Measurements from ENCODE around the gene TOB1. TPM values are rescaled to one million over a fixed set of nuclear protein-coding genes. Genes with fewer than 3 reads are reported as not detected.

TOB1 gene
- total RNA-seq, 6 experiments from 2014 or later: 76.3 to 94.1 (median 89.1) TPM

DNA sequence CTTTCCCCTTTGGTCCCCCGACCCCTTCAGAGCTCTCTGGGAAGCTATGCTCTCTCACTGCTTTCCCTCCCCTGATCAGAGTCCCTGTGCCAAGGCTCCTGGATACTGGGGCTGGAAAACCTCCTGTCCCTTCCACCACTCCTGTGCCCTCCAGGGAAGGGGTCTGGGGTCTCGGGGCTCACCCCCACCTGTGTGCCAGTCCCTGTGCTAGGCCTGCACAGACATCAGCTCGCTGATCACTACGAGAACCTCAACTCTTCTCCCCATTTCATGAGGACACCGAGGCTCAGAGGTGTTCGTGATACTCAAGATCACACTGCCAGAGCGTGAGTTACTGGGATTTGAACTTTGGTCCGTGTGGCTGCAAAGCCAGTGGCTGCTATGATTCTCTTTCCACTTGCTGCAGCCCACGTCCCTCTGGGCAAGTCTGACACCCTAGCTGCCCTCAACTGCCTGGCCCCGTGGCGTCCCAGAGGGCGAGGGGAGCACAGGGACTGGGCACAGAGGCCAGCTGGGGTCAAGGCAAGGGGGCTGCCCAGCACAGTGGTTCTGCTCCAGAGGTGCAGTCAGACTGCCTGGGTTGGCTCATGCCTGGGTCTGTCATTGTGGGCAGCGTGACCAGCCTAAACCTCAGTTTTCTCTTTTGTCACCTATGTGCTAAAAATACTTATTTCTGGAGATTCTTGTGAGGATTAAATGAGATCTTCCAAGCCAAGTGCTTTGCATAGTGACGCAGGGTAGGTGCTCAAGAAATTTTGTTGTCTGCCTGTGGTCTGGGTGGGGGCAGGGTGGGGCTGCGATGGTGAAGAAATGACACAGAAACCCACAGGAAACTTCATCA lies 43.8 kb upstream of the TOB1 start:
- H3K36me3 Mint-ChIP-seq (ENCODE audit: low read depth): no peaks in the 10 kb centered on the region

GRCh38 chr17:50908860-50909764 lies 43.0 kb upstream of the TOB1 start:
- H3K4me1 Mint-ChIP-seq (ENCODE audit: low read depth): peaks cover 2% of the 10 kb centered on the region
- H3K36me3 Mint-ChIP-seq (ENCODE audit: low read depth): no peaks in the 10 kb centered on the region
- no peak overlapping the region for H3K4me3 Mint-ChIP-seq
- no peak overlapping the region for H3K27ac Mint-ChIP-seq
- peaks cover 6% of the 10 kb centered on the region for H3K27me3 Mint-ChIP-seq (ENCODE audit: insufficient read depth)
- DNase-seq: no peak
- TF ChIP-seq CTCF (IDR thresholded peaks at IDR 0.05): 0 out of 2 replicates have a peak, but pooled peaks have one; percentile 10
- no peaks in the 10 kb centered on the region for H3K9me3 Mint-ChIP-seq

More for the DNA sequence above, 43.8 kb upstream of the TOB1 start:
- Mint-ChIP-seq H3K27ac (no peak overlapping the region), H3K4me3 (no peak overlapping the region), H3K9me3 (no peaks in the 10 kb centered on the region), H3K27me3 (ENCODE audit: insufficient read depth) (peaks cover 6% of the 10 kb centered on the region), H3K4me1 (ENCODE audit: low read depth) (no peaks in the 10 kb centered on the region)
- no peak for DNase-seq
- TF ChIP-seq CTCF (IDR thresholded peaks at IDR 0.05): no peak

GRCh38 chr17:50908140-50908859 lies 42.1 kb upstream of the TOB1 start:
- Mint-ChIP-seq H3K4me3 (no peak overlapping the region), H3K9me3 (no peaks in the 10 kb centered on the region), H3K27me3 (ENCODE audit: insufficient read depth) (peaks cover 6% of the 10 kb centered on the region), H3K36me3 (ENCODE audit: low read depth) (no peaks in the 10 kb centered on the region), H3K4me1 (ENCODE audit: low read depth) (peaks cover 9% of the 10 kb centered on the region), H3K27ac (no peak overlapping the region)
- DNase-seq: no peak
- TF ChIP-seq CTCF (IDR thresholded peaks at IDR 0.05): no peak

DNA sequence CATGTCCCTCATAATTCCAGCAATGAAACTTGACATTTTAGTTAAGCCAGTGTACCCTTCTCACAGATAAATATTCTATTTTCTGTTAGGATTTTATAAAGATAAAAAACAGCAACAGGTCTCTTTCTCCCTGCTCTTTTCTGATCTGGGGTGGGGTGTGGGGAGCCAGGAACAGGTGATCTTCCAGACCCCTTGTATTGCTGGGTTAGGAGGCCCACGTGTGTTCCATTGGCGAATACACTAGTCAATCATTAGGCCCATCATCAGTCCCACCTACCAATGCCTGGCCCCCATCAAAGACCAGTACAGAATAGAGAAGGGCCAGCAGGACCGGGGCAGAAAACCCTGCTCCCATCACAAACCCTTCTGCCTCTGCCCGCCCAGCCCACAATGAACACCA lies 40.3 kb upstream of the TOB1 start:
- Mint-ChIP-seq H3K27ac (no peak overlapping the region), H3K27me3 (ENCODE audit: insufficient read depth) (peaks cover 6% of the 10 kb centered on the region), H3K4me3 (no peak overlapping the region), H3K4me1 (ENCODE audit: low read depth) (peaks cover 9% of the 10 kb centered on the region), H3K9me3 (no peaks in the 10 kb centered on the region), H3K36me3 (ENCODE audit: low read depth) (no peaks in the 10 kb centered on the region)
- no peak for TF ChIP-seq CTCF (IDR thresholded peaks at IDR 0.05)
- DNase-seq: no peak

DNA sequence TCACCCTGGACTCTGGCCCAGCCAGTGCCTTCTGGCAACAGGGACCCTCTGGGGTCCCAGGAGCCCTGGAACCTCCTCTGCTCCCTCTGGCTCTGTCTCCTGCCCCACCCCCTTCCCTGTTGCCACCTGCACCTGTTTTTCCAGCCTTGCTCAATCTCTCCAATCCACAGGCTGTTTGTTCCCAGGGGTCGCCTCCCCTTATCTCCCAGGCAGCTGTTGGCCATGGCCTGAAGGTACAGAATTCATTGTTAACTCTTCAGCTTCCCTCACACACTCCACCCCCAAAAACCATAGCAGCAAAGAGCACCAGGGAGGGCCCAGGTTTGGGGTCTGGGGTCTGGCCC lies 39.3 kb upstream of the TOB1 start:
- Mint-ChIP-seq H3K27ac (no peak overlapping the region), H3K9me3 (no peaks in the 10 kb centered on the region), H3K36me3 (ENCODE audit: low read depth) (no peaks in the 10 kb centered on the region), H3K27me3 (ENCODE audit: insufficient read depth) (peaks cover 6% of the 10 kb centered on the region), H3K4me1 (ENCODE audit: low read depth) (peaks cover 9% of the 10 kb centered on the region), H3K4me3 (no peak overlapping the region)
- no peak for TF ChIP-seq CTCF (IDR thresholded peaks at IDR 0.05)
- no peak for DNase-seq
